Skeletal muscle tissue (tissue), 4 donors: ENCODE measurements around the gene CRYL1. TPM values are rescaled to one million over a fixed set of nuclear protein-coding genes. Genes with fewer than 3 reads are reported as not detected.

Experiments used
- H3K27ac ChIP-seq: one replicate; pipeline ENCODE4 v1.7.0; 2013; ENCODE audit warnings: mild to moderate bottlenecking, low read depth, low read length, inconsistent platforms
- H3K27me3 ChIP-seq, 3 donors: one replicate each; pipeline ENCODE4 v1.7.0; 2013; ENCODE audit warnings: low read length in 3 of 3; ENCODE audit not compliant: control insufficient read depth in 3 of 3, insufficient read depth in 3 of 3
- H3K36me3 ChIP-seq, 3 donors: one replicate each; pipeline ENCODE4 v1.7.0; 2013; ENCODE audit warnings: low read length in 3 of 3; ENCODE audit not compliant: control insufficient read depth in 3 of 3, insufficient read depth in 3 of 3
- H3K4me1 ChIP-seq, 3 donors: one replicate each; pipeline ENCODE4 v1.7.0; 2013; ENCODE audit warnings: low read length in 3 of 3, mild to moderate bottlenecking in 3 of 3; ENCODE audit not compliant: control insufficient read depth in 3 of 3, insufficient read depth in 3 of 3
- H3K4me3 ChIP-seq, 3 donors: one replicate each; pipeline ENCODE4 v1.7.0; 2013; ENCODE audit warnings: low read length in 3 of 3
- H3K9ac ChIP-seq, 3 donors: one replicate each; pipeline ENCODE4 v1.7.0; 2013; ENCODE audit warnings: low read length in 3 of 3, mild to moderate bottlenecking in 3 of 3, moderate library complexity in 2 of 3, low read depth in 1 of 3
- H3K9me3 ChIP-seq, 3 donors: one replicate each; pipeline ENCODE4 v1.7.0; 2013; ENCODE audit warnings: low read length in 3 of 3; ENCODE audit not compliant: control insufficient read depth in 3 of 3
- total RNA-seq: library from RNA; depleted of rRNA; stranded (reverse); fragments of >200 nt; gene quantifications from one replicate; pipeline ENCODE4 v1.2.3, GENCODE V29; 2014
- donor health status: Osteomylitis.

Gene CRYL1
- total RNA-seq, 1 donor from 2014 or later = 29.2 TPM

DNA sequence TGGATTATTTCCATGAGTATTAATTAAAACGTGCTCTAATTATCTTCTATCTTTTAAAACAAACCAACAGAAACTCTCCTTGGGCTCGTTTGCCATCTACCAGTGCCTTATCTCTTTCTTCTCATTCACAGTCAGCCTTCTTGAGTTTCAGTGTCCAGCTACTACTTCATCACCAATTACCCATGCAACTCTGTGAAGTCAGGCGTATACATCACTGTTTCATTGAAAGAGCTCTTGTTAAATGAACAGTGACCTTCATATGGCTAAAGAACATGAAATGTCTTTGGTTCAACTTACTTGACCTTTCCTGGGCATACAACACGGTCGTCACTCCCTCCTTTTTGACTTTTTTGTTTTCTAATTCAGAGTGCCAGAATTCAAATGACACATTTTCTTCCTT lies 36.1 kb upstream of the CRYL1 start:
- H3K27me3 ChIP-seq = no peaks in the 10 kb centered on the region
- H3K9ac ChIP-seq = no peak overlapping the region
- H3K27ac ChIP-seq = no peak overlapping the region
- H3K4me3 ChIP-seq = no peak overlapping the region
- H3K4me1 ChIP-seq = peaks cover 0 to 5% (median 3%) of the 10 kb centered on the region in 3 donors
- no peaks in the 10 kb centered on the region for H3K36me3 ChIP-seq
- H3K9me3 ChIP-seq = no peaks in the 10 kb centered on the region

DNA sequence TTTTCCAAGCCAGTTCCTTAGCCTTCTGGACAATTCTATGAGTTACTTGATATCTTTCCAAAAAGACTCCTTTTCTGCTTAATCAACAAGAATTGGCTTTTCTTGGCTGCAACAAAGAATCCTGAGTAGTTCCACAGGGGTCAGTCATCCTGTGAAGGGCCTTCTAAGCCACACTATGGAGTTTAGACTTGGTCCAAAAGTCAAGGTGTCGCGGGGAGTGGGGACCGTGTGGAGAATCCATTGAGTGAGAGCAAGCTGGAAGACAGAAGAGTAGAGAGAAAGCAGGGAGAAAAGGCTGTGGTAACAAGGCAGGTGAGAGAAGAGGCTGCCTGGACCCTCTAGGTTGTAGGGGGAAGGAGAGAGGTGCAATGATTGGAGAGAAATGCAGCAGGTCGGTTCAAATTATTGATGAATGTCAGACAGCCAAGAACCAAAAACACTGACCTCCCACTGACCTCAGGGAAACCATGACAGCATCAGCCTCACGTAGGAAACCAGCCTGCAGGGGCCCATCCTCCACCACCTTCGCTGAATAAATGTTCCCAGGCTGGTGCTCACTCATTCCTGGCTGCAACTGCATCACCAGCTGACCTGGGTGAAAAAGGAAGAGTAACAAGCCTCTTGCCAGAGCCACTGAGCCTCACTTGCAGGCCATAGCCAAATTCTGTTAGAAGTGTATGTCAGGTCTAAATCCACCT lies 34.2 kb upstream of the CRYL1 start:
- no peaks in the 10 kb centered on the region for H3K36me3 ChIP-seq
- no peaks in the 10 kb centered on the region for H3K4me1 ChIP-seq
- H3K9ac ChIP-seq = no peak overlapping the region
- no peaks in the 10 kb centered on the region for H3K27me3 ChIP-seq
- no peak overlapping the region for H3K27ac ChIP-seq
- no peaks in the 10 kb centered on the region for H3K9me3 ChIP-seq
- H3K4me3 ChIP-seq = no peak overlapping the region

DNA sequence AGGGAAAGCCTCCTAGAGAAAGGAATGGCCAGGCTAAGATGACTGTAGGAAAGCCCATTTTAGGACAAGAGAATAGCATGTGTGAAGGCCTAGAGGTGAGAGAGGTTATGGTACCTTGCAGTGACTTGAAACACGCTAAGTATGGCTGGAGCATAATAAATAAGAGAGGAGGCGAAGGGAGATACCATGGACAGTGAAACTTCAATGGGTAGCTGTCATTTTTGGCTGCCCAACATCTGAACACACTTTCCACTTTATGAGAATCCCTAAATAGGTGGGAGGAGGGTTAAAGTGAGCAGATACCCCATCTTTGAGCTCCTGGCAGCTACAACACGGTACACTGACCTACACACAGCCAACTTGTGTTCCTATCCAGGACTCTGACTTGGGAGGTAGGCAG lies 33.3 kb upstream of the CRYL1 start:
- no peaks in the 10 kb centered on the region for H3K36me3 ChIP-seq
- no peak overlapping the region for H3K27ac ChIP-seq
- H3K4me3 ChIP-seq = no peak overlapping the region
- no peaks in the 10 kb centered on the region for H3K27me3 ChIP-seq
- no peaks in the 10 kb centered on the region for H3K9me3 ChIP-seq
- H3K9ac ChIP-seq = no peak overlapping the region
- no peaks in the 10 kb centered on the region for H3K4me1 ChIP-seq

DNA sequence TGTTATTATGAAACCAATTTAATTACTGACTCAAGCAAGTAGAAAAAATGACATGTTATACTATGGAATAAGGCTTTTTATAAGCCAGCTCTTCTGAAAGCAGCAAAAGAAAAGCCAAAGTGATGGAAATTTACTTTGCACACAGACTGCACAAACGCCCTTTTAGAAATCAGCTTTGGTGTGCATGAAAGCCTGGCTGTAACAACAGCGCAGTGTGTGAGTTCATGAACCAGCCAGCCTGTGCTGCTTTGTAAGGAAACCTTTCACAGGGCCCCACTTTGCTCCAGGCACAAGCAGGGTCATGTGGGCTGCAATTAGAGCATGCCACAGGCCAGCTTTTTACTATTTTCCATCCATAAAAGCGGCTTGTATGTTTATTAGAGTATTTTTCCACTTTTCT lies 27.7 kb upstream of the CRYL1 start:
- Histone ChIP-seq H3K4me1 (no peaks in the 10 kb centered on the region), H3K4me3 (no peak overlapping the region), H3K36me3 (no peaks in the 10 kb centered on the region), H3K27ac (no peak overlapping the region), H3K9ac (no peak overlapping the region), H3K27me3 (no peaks in the 10 kb centered on the region), H3K9me3 (no peaks in the 10 kb centered on the region)

DNA sequence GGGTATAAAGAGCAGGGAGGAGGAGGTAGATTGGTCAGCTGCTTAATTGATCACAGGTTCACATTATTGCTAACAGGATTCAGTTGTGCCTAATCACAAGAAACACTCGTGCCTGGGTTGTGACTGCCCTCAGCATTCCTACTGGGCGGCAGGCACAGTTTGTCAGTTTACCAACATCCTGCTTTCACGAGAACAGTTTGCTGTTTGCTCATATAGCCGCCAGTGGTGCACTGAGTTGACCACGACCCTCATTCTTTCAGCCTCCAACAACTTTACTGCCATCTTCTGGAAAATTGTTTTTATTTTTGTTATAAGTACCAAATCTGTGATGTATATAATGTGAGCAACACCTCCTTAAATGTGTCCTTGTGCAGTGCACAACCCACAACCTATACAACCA lies 25.1 kb upstream of the CRYL1 start:
- Histone ChIP-seq H3K27me3 (no peaks in the 10 kb centered on the region), H3K4me1 (no peaks in the 10 kb centered on the region), H3K9ac (no peak overlapping the region), H3K27ac (no peak overlapping the region), H3K36me3 (no peaks in the 10 kb centered on the region), H3K9me3 (no peaks in the 10 kb centered on the region), H3K4me3 (no peak overlapping the region)

DNA sequence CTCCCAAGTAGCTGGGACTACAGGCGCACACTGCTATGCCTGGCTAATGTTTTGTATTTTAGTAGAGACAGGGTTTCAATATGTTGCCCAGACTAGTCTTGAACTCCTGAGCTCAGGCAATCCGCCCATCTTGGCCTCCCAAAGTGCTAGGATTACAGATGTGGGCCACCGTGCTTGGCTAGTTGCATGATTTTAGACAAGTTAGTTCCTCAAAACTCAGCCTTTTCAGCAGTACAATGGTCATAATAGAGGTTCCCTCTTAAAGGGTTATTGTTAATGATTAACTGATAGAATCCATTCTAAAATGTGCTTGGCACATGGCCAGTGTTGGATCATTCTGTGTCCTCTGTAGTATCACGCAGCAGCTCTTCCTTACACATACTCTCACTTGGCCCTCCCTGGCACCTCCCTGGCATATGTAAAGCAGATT lies 21.8 kb upstream of the CRYL1 start:
- Histone ChIP-seq H3K27me3 (no peaks in the 10 kb centered on the region), H3K27ac (no peak overlapping the region), H3K9ac (no peak overlapping the region), H3K9me3 (no peaks in the 10 kb centered on the region), H3K4me3 (no peak overlapping the region), H3K36me3 (no peaks in the 10 kb centered on the region), H3K4me1 (no peaks in the 10 kb centered on the region)

DNA sequence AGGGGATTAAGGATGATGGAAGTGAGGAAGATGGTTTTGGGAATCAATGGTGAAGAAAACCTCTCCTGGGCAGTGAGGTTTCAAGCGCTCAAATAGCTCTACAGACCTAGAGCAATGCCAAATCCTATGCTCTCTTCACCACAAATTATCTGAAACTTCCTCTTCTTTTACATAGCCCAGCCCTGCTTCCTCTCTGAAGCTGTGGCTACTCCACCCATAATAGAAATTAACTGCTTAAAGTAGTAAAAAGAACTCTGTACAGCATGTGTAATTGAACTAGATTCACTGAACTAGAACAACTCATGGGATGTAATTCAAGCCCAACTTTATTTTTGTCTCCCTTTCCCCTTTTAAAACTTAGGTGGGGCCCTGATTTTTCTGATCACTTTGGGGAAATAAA lies 20.9 kb upstream of the CRYL1 start:
- H3K9ac ChIP-seq = no peak overlapping the region
- peaks cover 0 to 3% (median 0%) of the 10 kb centered on the region in 3 donors for H3K27me3 ChIP-seq
- H3K36me3 ChIP-seq = no peaks in the 10 kb centered on the region
- no peak overlapping the region for H3K27ac ChIP-seq
- no peaks in the 10 kb centered on the region for H3K4me1 ChIP-seq
- no peaks in the 10 kb centered on the region for H3K9me3 ChIP-seq
- H3K4me3 ChIP-seq = no peak overlapping the region

DNA sequence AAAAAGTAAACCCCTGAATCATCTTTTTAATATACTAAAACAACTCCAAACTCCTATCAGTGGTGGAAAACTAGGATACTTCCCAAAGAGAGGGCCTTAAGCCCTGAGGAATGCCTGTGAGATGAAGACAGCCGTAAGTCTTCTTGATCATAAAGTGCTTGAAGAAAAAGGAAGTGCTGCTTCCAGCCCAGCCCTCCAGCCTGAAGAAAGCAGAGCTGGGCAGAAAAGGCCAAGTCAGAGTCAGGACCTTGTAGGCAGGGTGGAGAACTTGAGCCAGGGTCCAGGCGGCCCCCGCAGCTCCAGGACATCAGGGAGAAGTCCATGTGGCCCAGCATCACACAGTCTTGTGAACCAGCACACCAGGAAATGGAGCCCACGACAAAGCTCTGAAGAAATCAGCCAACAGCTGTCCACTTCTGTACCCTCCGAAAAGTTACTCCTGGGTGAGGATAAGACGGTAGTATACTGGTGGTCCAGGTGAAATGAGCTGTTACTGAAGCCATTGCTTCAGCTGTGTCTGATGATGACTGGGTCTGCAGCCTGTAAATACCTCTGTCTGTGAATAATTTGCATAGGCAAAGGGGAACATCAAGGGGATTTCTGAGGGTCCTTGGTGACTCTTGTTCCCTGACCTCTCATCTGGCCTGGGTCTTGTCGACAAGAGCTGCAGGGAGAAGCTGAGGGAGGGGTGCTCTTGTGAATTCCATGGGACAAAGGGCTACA lies 18.7 kb upstream of the CRYL1 start:
- Histone ChIP-seq H3K4me1 (no peaks in the 10 kb centered on the region), H3K27ac (no peak overlapping the region), H3K9me3 (no peaks in the 10 kb centered on the region), H3K27me3 (peaks cover 0 to 3% (median 0%) of the 10 kb centered on the region in 3 donors), H3K9ac (no peak overlapping the region), H3K4me3 (no peak overlapping the region), H3K36me3 (no peaks in the 10 kb centered on the region)

DNA sequence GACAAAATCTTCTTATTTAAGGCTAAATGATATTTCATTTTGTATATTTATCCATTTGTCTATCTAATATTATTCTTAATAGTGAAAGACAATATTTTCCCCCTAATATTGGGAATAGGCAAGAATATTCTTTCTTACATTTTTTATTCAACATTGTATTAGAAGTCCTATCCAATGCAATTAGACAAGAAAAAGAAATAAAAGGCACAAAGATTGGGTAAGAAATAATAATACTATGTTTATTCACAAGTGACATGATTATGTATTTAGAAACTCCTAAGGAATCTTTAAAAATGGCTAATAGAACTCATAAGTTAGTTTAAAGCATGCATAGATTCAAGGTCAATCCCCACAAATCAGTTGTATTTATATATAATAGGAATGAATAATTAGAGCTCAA lies 11.3 kb upstream of the CRYL1 start:
- H3K36me3 ChIP-seq = no peaks in the 10 kb centered on the region
- peaks cover 0 to 2% (median 0%) of the 10 kb centered on the region in 3 donors for H3K27me3 ChIP-seq
- no peak overlapping the region for H3K4me3 ChIP-seq
- H3K27ac ChIP-seq = no peak overlapping the region
- no peaks in the 10 kb centered on the region for H3K4me1 ChIP-seq
- no peaks in the 10 kb centered on the region for H3K9me3 ChIP-seq
- H3K9ac ChIP-seq = no peak overlapping the region

DNA sequence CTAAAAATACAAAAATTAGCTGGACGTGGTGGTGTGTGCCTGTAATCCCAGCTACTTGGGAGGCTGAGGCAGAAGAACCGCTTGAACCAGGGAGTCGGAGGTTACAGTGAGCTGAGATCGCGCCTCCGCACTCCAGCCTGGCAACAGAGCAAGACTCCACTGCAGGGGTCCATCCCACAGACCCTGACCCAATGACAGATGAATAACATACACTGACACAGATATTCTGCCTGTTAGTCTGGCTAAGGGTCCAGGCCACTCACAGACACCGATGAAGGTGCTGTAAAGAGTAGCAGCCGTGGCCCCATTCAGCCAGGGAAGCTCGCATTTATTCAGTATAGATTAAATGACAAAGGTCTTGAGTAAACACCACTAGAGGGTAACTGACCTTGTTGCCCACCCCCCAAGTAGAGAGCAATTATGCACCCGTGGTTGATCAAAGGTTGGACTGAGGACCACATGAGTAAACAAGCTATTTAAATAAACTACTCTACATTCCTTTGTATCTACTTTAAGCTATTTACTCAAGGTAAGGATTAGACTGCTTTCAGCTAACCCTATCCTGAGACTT lies 8.5 kb upstream of the CRYL1 start:
- no peaks in the 10 kb centered on the region for H3K9me3 ChIP-seq
- no peak overlapping the region for H3K27ac ChIP-seq
- H3K36me3 ChIP-seq = no peaks in the 10 kb centered on the region

More for the DNA sequence above, 8.5 kb upstream of the CRYL1 start:
- H3K4me3 ChIP-seq = no peak overlapping the region
- H3K9ac ChIP-seq = no peak overlapping the region
- H3K4me1 ChIP-seq = no peaks in the 10 kb centered on the region
- H3K27me3 ChIP-seq = no peaks in the 10 kb centered on the region
